B cell (primary cell): ENCODE measurements around the gene C8A. TPM values are rescaled to one million over a fixed set of nuclear protein-coding genes. Genes with fewer than 3 reads are reported as not detected.

Source experiments
- ATAC-seq: fragments of 200-7000 bp; cut with Tn5 transposase; one replicate; pipeline ENCODE4 v1.10.0; 2021; ENCODE audit warnings: low read depth, mild to moderate bottlenecking, moderate number of reproducible peaks, moderate library complexity
- CTCF ChIA-PET: fragments of 350-600 bp; sonication (Branson Sonifier 250); formaldehyde crosslinking; loops from one replicate; lab custom pipeline; 2021; ENCODE audit warnings: antibody characterized with exemption, inconsistent platforms; lab: Charles Lee
- POLR2A ChIA-PET: fragments of 350-600 bp; sonication (Branson Sonifier 250); formaldehyde crosslinking; loops from one replicate; lab custom pipeline; 2021; ENCODE audit warnings: antibody characterized with exemption; lab: Charles Lee
- DNase-seq: peaks from one replicate; pipeline ENCODE4 v3.0.0; 2013
- H2AFZ ChIP-seq: 2 replicates; pipeline ENCODE4 v1.6.1; 2012; ENCODE audit warnings: mild to moderate bottlenecking, low read depth, low read length; ENCODE audit not compliant: insufficient read depth, poor library complexity, severe bottlenecking
- H3K27ac ChIP-seq, 2 donors: 1 replicate in 1 of 2; 2 replicates in 1 of 2; pipeline ENCODE4 v1.5.1; 2012 to 2013; ENCODE audit warnings: low read length in 2 of 2, mild to moderate bottlenecking in 2 of 2, moderate library complexity in 1 of 2
- H3K27me3 ChIP-seq, 4 experiments: fragments of 200-600 bp in 1 of 4; sonication (generic) in 1 of 4; replicated peaks in 1 of 4; 1 replicate in 2 of 4; 2 replicates in 2 of 4; pipeline versions ENCODE4 v1.6.1 to v1.7.0; 2013 to 2016; ENCODE audit warnings: low read length in 3 of 4, mild to moderate bottlenecking in 2 of 4, mixed read lengths in 1 of 4, moderate library complexity in 1 of 4; ENCODE audit not compliant: insufficient read depth in 4 of 4, control insufficient read depth in 3 of 4; ENCODE audit errors: control extremely low read depth in 1 of 4
- H3K36me3 ChIP-seq, 2 experiments: replicated peaks in 1 of 2; 1 replicate in 1 of 2; 2 replicates in 1 of 2; pipeline versions ENCODE4 v1.6.1 to v1.7.1; 2013; ENCODE audit warnings: low read length in 1 of 2; ENCODE audit not compliant: insufficient read depth in 2 of 2, control insufficient read depth in 1 of 2; ENCODE audit errors: control extremely low read depth in 1 of 2, extremely low read depth in 1 of 2
- H3K4me1 ChIP-seq, 2 donors: fragments of 200-600 bp in 1 of 2; sonication (generic) in 1 of 2; 1 replicate in 1 of 2; 2 replicates in 1 of 2; pipeline versions ENCODE4 v1.5.1 to v1.6.1; 2013 to 2017; ENCODE audit warnings: low read length in 2 of 2; ENCODE audit not compliant: control insufficient read depth in 2 of 2, insufficient read depth in 2 of 2
- H3K4me2 ChIP-seq: replicated peaks from 2 replicates; pipeline ENCODE3; 2012; ENCODE audit warnings: mild to moderate bottlenecking, low read depth, low read length; ENCODE audit not compliant: poor library complexity, severe bottlenecking
- H3K4me3 ChIP-seq, 5 experiments: fragments of 200-600 bp in 1 of 5; sonication (generic) in 1 of 5; 1 replicate in 3 of 5; 2 replicates in 2 of 5; pipeline versions ENCODE4 v1.5.1 to v1.7.0; 2011 to 2016; ENCODE audit warnings: low read length in 4 of 5, mild to moderate bottlenecking in 4 of 5, low read depth in 2 of 5, control low read depth in 1 of 5, moderate library complexity in 1 of 5; ENCODE audit not compliant: insufficient read depth in 1 of 5; ENCODE audit errors: control extremely low read depth in 1 of 5, extremely low read depth in 1 of 5
- H3K79me2 ChIP-seq: fragments of 200-600 bp; sonication (generic); one replicate; pipeline ENCODE4 v1.6.0; 2016; ENCODE audit warnings: low read length; ENCODE audit not compliant: control insufficient read depth, insufficient read depth
- H3K9ac ChIP-seq: fragments of 200-600 bp; sonication (generic); 2 replicates; pipeline ENCODE4 v1.6.1; 2017; ENCODE audit warnings: mild to moderate bottlenecking, low read length, moderate library complexity
- H3K9me3 ChIP-seq, 3 donors: one replicate each; pipeline versions ENCODE4 v1.6.1 to v1.7.1; 2013; ENCODE audit warnings: low read length in 2 of 3; ENCODE audit not compliant: control insufficient read depth in 2 of 3, insufficient read depth in 1 of 3; ENCODE audit errors: control extremely low read depth in 1 of 3
- H4K20me1 ChIP-seq: 2 replicates; pipeline ENCODE4 v1.6.0; 2012; ENCODE audit warnings: mild to moderate bottlenecking, low read length; ENCODE audit not compliant: insufficient read depth, control insufficient read depth, poor library complexity, severe bottlenecking
- H3K27ac Mint-ChIP-seq: one replicate; pipeline ENCODE4 v1.8.0; 2021; ENCODE audit warnings: mixed read lengths
- H3K27me3 Mint-ChIP-seq: one replicate; pipeline ENCODE4 v1.8.0; 2021; ENCODE audit warnings: mixed read lengths
- H3K4me1 Mint-ChIP-seq: one replicate; pipeline ENCODE4 v1.8.0; 2021; ENCODE audit warnings: mixed read lengths
- H3K4me3 Mint-ChIP-seq: one replicate; pipeline ENCODE4 v1.8.0; 2021; ENCODE audit warnings: mixed read lengths
- H3K9me3 Mint-ChIP-seq: one replicate; pipeline ENCODE4 v1.8.0; 2022; ENCODE audit warnings: mixed read lengths; ENCODE audit not compliant: insufficient read depth
- CTCF ChIP-seq: fragments of 200-600 bp; IDR thresholded peaks from one replicate; pipeline ENCODE4 v1.8.0; 2022; ENCODE audit warnings: antibody characterized with exemption, mild to moderate bottlenecking
- EZH2 ChIP-seq: IDR thresholded peaks from 2 replicates; pipeline ENCODE4 v1.6.1; 2012; ENCODE audit warnings: borderline replicate concordance, low read depth, mild to moderate bottlenecking, moderate library complexity, low read length; ENCODE audit not compliant: insufficient read depth, poor library complexity, severe bottlenecking
- WGBS: methylation state at CpG from one replicate; pipeline ENCODE4 v1.1.5; 2013; ENCODE audit warnings: missing lambda C conversion rate; ENCODE audit not compliant: insufficient coverage; 5-methylcytosine and 5-hydroxymethylcytosine counted together
- intact Hi-C: fragments of 100-400 bp; cut with micrococcal nuclease; formaldehyde crosslinking; loops from one replicate; pipeline ENCODE4 v1.10.0; 2022
- polyA plus RNA-seq: library from polyadenylated mRNA; depleted of rRNA; stranded (reverse); fragments of >200 nt; gene quantifications from 2 replicates; pipeline ENCODE4 v1.2.3, GENCODE V29; 2012
- total RNA-seq, 2 donors: library from RNA; stranded (reverse); fragments of 120-200 nt in 1 of 2; gene quantifications; 1 replicate in 1 of 2; 2 replicates in 1 of 2; pipeline versions ENCODE4 v1.2.3 to v1.2.4, GENCODE V29; 2013 to 2022

Gene C8A
- total and polyA plus RNA-seq, 2 donors (not counting 1 experiment from before 2014, with no cell fraction given) = not detected

- CTCF ChIA-PET = no interaction called here
- no peaks in the 10 kb centered on the region for H3K27me3 ChIP-seq
- no peak overlapping the region for H3K4me3 ChIP-seq
- Mint-ChIP-seq H3K4me1 (no peaks in the 10 kb centered on the region), H3K27me3 (peaks cover 15% of the 10 kb centered on the region), H3K27ac (no peak overlapping the region), H3K4me3 (no peak overlapping the region), H3K9me3 (no peaks in the 10 kb centered on the region)
- no peaks in the 10 kb centered on the region for H4K20me1 ChIP-seq
- H3K36me3 ChIP-seq = no peaks in the 10 kb centered on the region
- TF ChIP-seq CTCF (no peak), EZH2 (no peak)
- no peak for DNase-seq
- WGBS = 100% methylated on average over 1 of the region's 2 CpGs
- H3K9ac ChIP-seq = no peak overlapping the region
- no peak overlapping the region for H2AFZ ChIP-seq
- H3K9me3 ChIP-seq = no peaks in the 10 kb centered on the region
- intact Hi-C loops = no loop called here
- H3K27ac ChIP-seq = no peak overlapping the region
- POLR2A ChIA-PET = no interaction called here
- H3K4me1 ChIP-seq = no peaks in the 10 kb centered on the region
- no peak overlapping the region for H3K4me2 ChIP-seq
- no peak for ATAC-seq
- no peaks in the 10 kb centered on the region for H3K79me2 ChIP-seq
These were observed 84.0 kb downstream of the C8A start for GRCh38 chr1:56938646-56939045.

GRCh38 chr1:56939209-56939608 is 84.6 kb downstream of the C8A start:
- Mint-ChIP-seq H3K27me3 (peaks cover 15% of the 10 kb centered on the region), H3K27ac (no peak overlapping the region), H3K9me3 (no peaks in the 10 kb centered on the region), H3K4me1 (no peaks in the 10 kb centered on the region), H3K4me3 (no peak overlapping the region)
- ChIA-PET CTCF (no interaction called here), POLR2A (no interaction called here)
- Histone ChIP-seq H3K9ac (no peak overlapping the region), H3K36me3 (no peaks in the 10 kb centered on the region), H3K9me3 (no peaks in the 10 kb centered on the region), H3K4me2 (no peak overlapping the region), H2AFZ (no peak overlapping the region), H4K20me1 (no peaks in the 10 kb centered on the region), H3K27ac (no peak overlapping the region), H3K4me1 (no peaks in the 10 kb centered on the region), H3K4me3 (no peak overlapping the region), H3K27me3 (no peaks in the 10 kb centered on the region), H3K79me2 (no peaks in the 10 kb centered on the region)
- no peak for DNase-seq
- no peak for TF ChIP-seq CTCF
- no peak for TF ChIP-seq EZH2
- intact Hi-C loops = no loop called here
- ATAC-seq = no peak
- no CpG with 5 or more reads among the region's 2 CpGs for WGBS
